Mesothelial cell of epicardium (in vitro differentiated cells): ENCODE measurements around the gene FAM174B. TPM values are rescaled to one million over a fixed set of nuclear protein-coding genes. Genes with fewer than 3 reads are reported as not detected.

Experiments
- DNase-seq, 2 experiments: peaks; one replicate each; pipeline ENCODE4 v3.0.0; 2021; ENCODE audit warnings: low spot score in 2 of 2; ENCODE audit not compliant: unreplicated experiment in 2 of 2
- H3K27ac Mint-ChIP-seq: 2 replicates; pipeline ENCODE4 v1.8.0; 2021; ENCODE audit warnings: mixed read lengths
- H3K27me3 Mint-ChIP-seq: 2 replicates; pipeline ENCODE4 v1.8.0; 2021; ENCODE audit warnings: low read depth, mixed read lengths
- H3K36me3 Mint-ChIP-seq: 2 replicates; pipeline ENCODE4 v1.8.0; 2021; ENCODE audit warnings: mixed read lengths
- H3K4me1 Mint-ChIP-seq: 2 replicates; pipeline ENCODE4 v1.8.0; 2021; ENCODE audit warnings: mixed read lengths
- H3K4me3 Mint-ChIP-seq: 2 replicates; pipeline ENCODE4 v1.8.0; 2021; ENCODE audit warnings: mild to moderate bottlenecking, moderate library complexity, mixed read lengths
- H3K9me3 Mint-ChIP-seq: 2 replicates; pipeline ENCODE4 v1.8.0; 2021; ENCODE audit warnings: mixed read lengths
- CTCF ChIP-seq: fragments of 200-600 bp; sonication (generic); IDR thresholded peaks from one replicate; pipeline ENCODE4 v1.5.0; 2021; ENCODE audit warnings: antibody characterized with exemption; ENCODE audit not compliant: unreplicated experiment
- total RNA-seq: library from RNA; stranded (reverse); gene quantifications from 3 replicates; pipeline ENCODE4 v1.2.1, GENCODE V29; 2021

FAM174B gene
- total RNA-seq, 1 donor from 2014 or later, result 20.7 TPM

GRCh38 chr15:92631721-92632120 lies 23.9 kb downstream of the FAM174B start:
- Mint-ChIP-seq H3K27me3 (no peaks in the 10 kb centered on the region), H3K27ac (no peak overlapping the region), H3K36me3 (peaks cover 13% of the 10 kb centered on the region), H3K4me3 (no peak overlapping the region), H3K4me1 (peaks cover 11% of the 10 kb centered on the region), H3K9me3 (no peaks in the 10 kb centered on the region)
- DNase-seq, result no peak
- peak; percentile 23 for TF ChIP-seq CTCF

DNA sequence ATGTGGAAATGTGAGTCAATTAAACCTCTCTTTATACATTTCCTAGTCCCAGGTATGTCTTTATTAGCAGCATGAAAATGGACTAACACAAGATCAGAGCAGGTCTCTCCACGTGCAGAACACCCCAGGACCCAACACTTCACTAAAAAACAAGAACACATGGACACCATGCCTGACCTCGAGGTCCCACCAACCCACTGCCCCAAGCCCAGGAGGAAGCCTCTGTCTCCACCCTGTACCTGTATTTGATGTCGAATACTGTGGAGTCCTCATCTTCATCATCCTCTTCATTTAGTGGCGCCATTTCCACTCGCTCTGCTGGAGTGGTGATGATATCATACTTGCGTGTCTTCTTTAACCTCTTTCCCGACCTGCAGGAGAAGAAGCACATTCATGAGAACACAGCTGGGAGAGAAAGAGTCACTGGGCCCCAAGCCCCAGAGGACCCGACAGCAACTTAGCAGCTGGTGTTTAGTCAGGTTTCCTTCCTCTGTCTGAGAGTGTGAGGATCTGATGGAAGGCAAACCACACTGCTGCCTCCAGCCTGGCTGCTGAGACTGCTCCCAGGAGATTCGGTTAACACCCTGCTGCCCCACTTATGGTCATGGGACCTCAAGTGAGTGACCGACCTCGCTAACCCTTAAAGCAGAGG lies 25.5 kb downstream of the FAM174B start:
- H3K27me3 Mint-ChIP-seq, result no peaks in the 10 kb centered on the region
- H3K4me1 Mint-ChIP-seq, result peaks cover 7% of the 10 kb centered on the region
- no peaks in the 10 kb centered on the region for H3K9me3 Mint-ChIP-seq
- no peak for TF ChIP-seq CTCF
- peaks cover 15% of the 10 kb centered on the region for H3K36me3 Mint-ChIP-seq
- no peak overlapping the region for H3K4me3 Mint-ChIP-seq
- no peak for DNase-seq
- no peak overlapping the region for H3K27ac Mint-ChIP-seq

DNA sequence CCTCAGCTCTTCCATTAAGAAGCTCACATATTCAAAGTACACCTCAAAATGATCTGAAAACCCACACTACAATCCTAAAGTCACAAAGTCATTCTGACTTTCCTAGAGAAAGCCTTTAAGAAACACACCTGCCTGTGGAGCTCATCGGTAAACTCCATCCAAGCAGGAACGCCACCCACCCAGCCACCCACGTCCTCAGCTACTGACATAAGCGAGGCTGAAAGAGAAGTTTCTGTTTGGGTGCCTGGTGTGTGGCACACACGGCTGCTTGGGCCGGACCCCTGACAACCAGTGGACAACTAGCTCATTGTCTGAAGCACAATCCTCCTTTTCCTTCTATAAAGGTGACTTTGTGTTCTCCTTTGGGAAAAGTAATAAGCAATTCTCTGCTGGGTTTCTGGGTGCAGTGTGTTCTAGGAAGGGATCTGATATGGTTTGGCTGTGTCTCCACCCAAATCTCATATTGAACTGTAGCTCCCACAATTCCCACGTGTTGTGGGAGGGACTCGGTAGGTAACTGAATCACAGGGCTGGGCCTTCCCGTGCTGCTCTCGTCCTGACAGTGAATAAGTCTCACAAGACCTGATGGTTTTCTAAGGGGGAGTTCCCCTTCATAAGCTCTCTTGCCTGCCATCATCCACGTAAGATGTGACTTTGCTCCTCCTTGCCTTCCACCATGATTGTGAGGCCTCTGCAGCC lies 26.1 kb downstream of the FAM174B start:
- peaks cover 15% of the 10 kb centered on the region for H3K36me3 Mint-ChIP-seq
- no peak for TF ChIP-seq CTCF
- no peak for DNase-seq
- no peaks in the 10 kb centered on the region for H3K9me3 Mint-ChIP-seq
- H3K4me1 Mint-ChIP-seq, result peaks cover 12% of the 10 kb centered on the region
- H3K27me3 Mint-ChIP-seq, result no peaks in the 10 kb centered on the region
- H3K4me3 Mint-ChIP-seq, result no peak overlapping the region
- no peak overlapping the region for H3K27ac Mint-ChIP-seq

DNA sequence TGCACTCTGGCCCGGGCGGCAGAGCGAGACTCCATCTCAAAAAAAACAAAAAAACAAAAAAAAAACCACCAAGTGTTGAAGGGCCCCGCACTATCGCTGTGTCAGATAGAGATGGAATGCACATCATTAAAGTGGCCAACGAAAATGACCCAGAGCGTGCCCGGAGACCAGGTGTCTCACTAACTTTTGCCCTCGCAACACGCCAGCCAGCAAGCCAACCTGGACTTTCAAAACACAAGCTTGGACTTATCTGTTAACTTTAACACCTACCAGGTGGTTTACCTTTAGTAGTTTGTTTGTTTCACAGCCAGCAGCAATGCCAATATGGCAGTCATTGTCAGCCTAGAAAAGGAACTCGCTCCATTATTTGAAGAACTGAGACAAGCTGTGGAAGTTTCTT lies 28.6 kb downstream of the FAM174B start:
- Mint-ChIP-seq H3K27ac (no peak overlapping the region), H3K27me3 (no peaks in the 10 kb centered on the region)

GRCh38 chr15:92625251-92625980 lies 30.2 kb downstream of the FAM174B start:
- Mint-ChIP-seq H3K27me3 (no peaks in the 10 kb centered on the region), H3K36me3 (peaks cover 15% of the 10 kb centered on the region), H3K27ac (peak overlapping the region; percentile 13), H3K4me3 (no peak overlapping the region), H3K4me1 (peaks cover 25% of the 10 kb centered on the region), H3K9me3 (no peaks in the 10 kb centered on the region)
- no peak for DNase-seq
- no peak for TF ChIP-seq CTCF

More for the DNA sequence above, 28.6 kb downstream of the FAM174B start:
- peaks cover 15% of the 10 kb centered on the region for H3K36me3 Mint-ChIP-seq
- TF ChIP-seq CTCF, result no peak
- H3K9me3 Mint-ChIP-seq, result no peaks in the 10 kb centered on the region
- H3K4me3 Mint-ChIP-seq, result no peak overlapping the region
- no peak for DNase-seq
- peaks cover 25% of the 10 kb centered on the region for H3K4me1 Mint-ChIP-seq
